A673 (cell line): Measurements from ENCODE around the gene COL1A1. TPM values are rescaled to one million over a fixed set of nuclear protein-coding genes. Genes with fewer than 3 reads are reported as not detected.

Experiments used
- BruUV-seq: library from RNA; stranded (reverse); fragments of 400-500 nt; replicated peaks from 2 replicates; lab custom pipeline; 2021; lab: Mats Ljungman, UMichigan
- CTCF ChIA-PET: fragments of 300-600 bp; sonication (Branson Sonifier 250); formaldehyde crosslinking; loops from one replicate; lab custom pipeline; 2022; ENCODE audit warnings: antibody characterized with exemption; lab: Charles Lee
- POLR2A ChIA-PET: fragments of 300-600 bp; sonication (Branson Sonifier 250); formaldehyde crosslinking; loops from one replicate; lab custom pipeline; 2022; ENCODE audit warnings: antibody characterized with exemption; ENCODE audit not compliant: low non-redundant PET; lab: Charles Lee
- DNase-seq: peaks from one replicate; pipeline ENCODE4 v3.0.0-alpha.2; 2015; ENCODE audit warnings: low spot score
- H3K27ac ChIP-seq: fragments of 200-600 bp; sonication (generic); 2 replicates; pipeline ENCODE4 v1.5.1; 2016; ENCODE audit warnings: mixed run types, low read depth, mild to moderate bottlenecking, mixed read lengths, antibody characterized with exemption, low read length; ENCODE audit not compliant: poor library complexity, severe bottlenecking
- H3K27me3 ChIP-seq: fragments of 200-600 bp; sonication (generic); replicated peaks from 2 replicates; pipeline ENCODE4 v1.6.1; 2017; ENCODE audit warnings: mixed run types, low read depth, mild to moderate bottlenecking, mixed read lengths, antibody characterized with exemption, low read length; ENCODE audit not compliant: insufficient read depth, poor library complexity
- H3K36me3 ChIP-seq: fragments of 200-600 bp; sonication (generic); 2 replicates; pipeline ENCODE4 v1.6.1; 2016; ENCODE audit warnings: mixed run types, mild to moderate bottlenecking, mixed read lengths, antibody characterized with exemption, low read length; ENCODE audit not compliant: insufficient read depth, poor library complexity, severe bottlenecking
- H3K4me1 ChIP-seq: fragments of 200-600 bp; sonication (generic); 2 replicates; pipeline ENCODE4 v1.6.1; 2017; ENCODE audit warnings: mixed run types, mild to moderate bottlenecking, mixed read lengths, antibody characterized with exemption, low read length; ENCODE audit not compliant: insufficient read depth, poor library complexity, severe bottlenecking
- H3K4me3 ChIP-seq: fragments of 200-600 bp; sonication (generic); 2 replicates; pipeline ENCODE4 v1.5.1; 2016; ENCODE audit warnings: low read depth, mixed run types, mild to moderate bottlenecking, mixed read lengths, low read length; ENCODE audit not compliant: poor library complexity, severe bottlenecking
- H3K9me3 ChIP-seq: fragments of 200-600 bp; sonication (generic); 2 replicates; pipeline ENCODE4 v1.6.1; 2016; ENCODE audit warnings: mixed run types, low read depth, mild to moderate bottlenecking, mixed read lengths, antibody characterized with exemption, low read length; ENCODE audit not compliant: poor library complexity, severe bottlenecking
- EZH2 ChIP-seq: fragments of 200-600 bp; sonication (generic); IDR thresholded peaks from 2 replicates; pipeline ENCODE4 v1.6.1; 2017; ENCODE audit warnings: borderline replicate concordance, low read depth, mild to moderate bottlenecking, mixed read lengths, antibody characterized with exemption, low read length; ENCODE audit not compliant: poor library complexity, severe bottlenecking
- intact Hi-C: fragments of 100-400 bp; cut with micrococcal nuclease; formaldehyde crosslinking; loops from one replicate; pipeline ENCODE4 v1.10.0; 2022; ENCODE audit not compliant: unreplicated experiment
- total RNA-seq: library from RNA; stranded (reverse); gene quantifications from 2 replicates; pipeline ENCODE4 v1.2.3, GENCODE V29; 2021
- TF ChIP-seq, protein P1 (sequence below): fragments of 300-800, 200-600 bp; sonication (generic); conservative IDR thresholded peaks from 2 replicates; pipeline ENCODE4 v1.5.1; 2017; ENCODE audit warnings: low read depth, mild to moderate bottlenecking, antibody characterized with exemption, low read length, moderate library complexity, mixed read lengths

The COL1A1 gene
- total RNA-seq, 1 experiment from 2014 or later: 24.6 TPM

DNA sequence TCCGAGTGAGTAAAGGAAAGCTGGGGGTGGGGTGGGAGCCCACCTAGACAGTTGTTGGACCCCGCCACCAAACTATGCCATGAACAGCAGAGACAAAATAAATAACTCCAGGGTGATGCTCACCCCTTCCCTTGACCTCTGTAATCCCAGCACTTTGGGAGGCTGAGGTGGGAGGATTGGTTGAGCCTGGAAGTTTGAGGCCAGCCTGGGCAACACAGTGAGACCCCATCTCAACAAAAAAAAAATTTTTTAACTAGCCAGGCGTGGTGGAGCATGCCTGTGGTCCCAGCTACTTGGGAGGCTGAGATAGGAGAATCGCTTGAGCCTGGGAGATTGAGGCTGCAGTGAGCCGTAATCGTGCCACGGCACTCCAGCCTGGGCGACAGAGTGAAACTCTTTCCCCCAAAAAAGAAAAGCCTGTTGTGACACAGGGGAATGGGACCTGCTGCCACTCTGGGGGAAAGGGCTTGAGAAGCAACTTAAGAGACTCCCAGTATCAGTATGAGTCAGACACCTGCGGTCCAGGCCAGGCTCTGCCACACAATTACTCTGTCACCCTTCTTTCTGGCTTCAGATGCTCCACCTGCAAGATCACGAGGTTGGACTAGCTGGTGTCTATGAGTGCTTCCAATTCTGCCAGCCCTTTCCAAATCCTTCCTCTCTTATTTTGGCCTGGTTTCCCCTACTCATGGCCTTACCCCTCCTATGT, 30.6 kb downstream of the COL1A1 start:
- Histone ChIP-seq H3K27me3 (no peaks in the 10 kb centered on the region), H3K27ac (no peak overlapping the region), H3K4me3 (no peak overlapping the region), H3K36me3 (no peaks in the 10 kb centered on the region), H3K9me3 (no peaks in the 10 kb centered on the region), H3K4me1 (no peaks in the 10 kb centered on the region)
- ChIA-PET POLR2A (no interaction called here), CTCF (interaction anchor here (0.6 kb wide), 1 partner anchor 29 kb away, joined by 6 read pairs; no protein-coding TSS in a partner anchor)
- no peak for DNase-seq
- TF ChIP-seq EZH2: no peak
- TF ChIP-seq, protein P1, sequence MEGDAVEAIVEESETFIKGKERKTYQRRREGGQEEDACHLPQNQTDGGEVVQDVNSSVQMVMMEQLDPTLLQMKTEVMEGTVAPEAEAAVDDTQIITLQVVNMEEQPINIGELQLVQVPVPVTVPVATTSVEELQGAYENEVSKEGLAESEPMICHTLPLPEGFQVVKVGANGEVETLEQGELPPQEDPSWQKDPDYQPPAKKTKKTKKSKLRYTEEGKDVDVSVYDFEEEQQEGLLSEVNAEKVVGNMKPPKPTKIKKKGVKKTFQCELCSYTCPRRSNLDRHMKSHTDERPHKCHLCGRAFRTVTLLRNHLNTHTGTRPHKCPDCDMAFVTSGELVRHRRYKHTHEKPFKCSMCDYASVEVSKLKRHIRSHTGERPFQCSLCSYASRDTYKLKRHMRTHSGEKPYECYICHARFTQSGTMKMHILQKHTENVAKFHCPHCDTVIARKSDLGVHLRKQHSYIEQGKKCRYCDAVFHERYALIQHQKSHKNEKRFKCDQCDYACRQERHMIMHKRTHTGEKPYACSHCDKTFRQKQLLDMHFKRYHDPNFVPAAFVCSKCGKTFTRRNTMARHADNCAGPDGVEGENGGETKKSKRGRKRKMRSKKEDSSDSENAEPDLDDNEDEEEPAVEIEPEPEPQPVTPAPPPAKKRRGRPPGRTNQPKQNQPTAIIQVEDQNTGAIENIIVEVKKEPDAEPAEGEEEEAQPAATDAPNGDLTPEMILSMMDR: no peak
- BruUV-seq: no TSS peak
- intact Hi-C loops: no loop called here

DNA sequence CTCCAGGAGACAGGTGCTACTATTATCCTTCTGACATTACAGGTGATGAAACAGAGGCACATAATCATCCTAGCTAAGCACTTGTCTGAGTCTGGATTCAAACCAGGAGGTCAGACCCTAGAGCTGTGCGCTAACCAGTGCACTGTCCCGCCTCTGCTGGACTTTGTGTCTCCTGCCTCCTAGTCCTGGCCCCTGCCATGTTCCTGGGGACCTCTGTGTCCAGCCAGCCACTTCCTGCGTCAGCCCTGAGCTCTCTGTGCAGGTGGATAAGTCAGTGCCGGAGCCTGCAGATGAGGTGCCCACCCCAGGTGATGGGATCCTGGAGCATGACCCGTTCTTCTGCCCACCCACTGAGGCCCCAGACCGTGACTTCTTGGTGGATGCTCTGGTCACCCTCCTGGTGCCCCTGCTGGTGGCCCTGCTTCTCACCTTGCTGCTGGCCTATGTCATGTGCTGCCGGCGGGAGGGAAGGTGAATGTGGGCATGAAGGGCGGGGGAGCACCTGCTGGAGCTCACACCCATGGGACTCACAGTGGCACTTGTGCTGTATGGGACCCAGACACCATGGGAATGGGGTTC, 31.5 kb downstream of the COL1A1 start:
- Histone ChIP-seq H3K27ac (no peak overlapping the region), H3K9me3 (no peaks in the 10 kb centered on the region), H3K4me3 (no peak overlapping the region), H3K36me3 (no peaks in the 10 kb centered on the region), H3K4me1 (no peaks in the 10 kb centered on the region), H3K27me3 (no peaks in the 10 kb centered on the region)
- TF ChIP-seq EZH2: no peak
- TF ChIP-seq, protein P1: no peak
- BruUV-seq: no TSS peak
- DNase-seq: no peak
- CTCF ChIA-PET: interaction anchor here (0.6 to 1.4 kb wide), 13 partner anchors 9 to 1326 kb away, joined by 3 to 22 read pairs (median 5); no protein-coding TSS in a partner anchor
- intact Hi-C loops: loop anchor here (1.0 to 10.0 kb wide), 2 partner anchors 28 to 125 kb away; no protein-coding TSS in a partner anchor
- POLR2A ChIA-PET: no interaction called here

DNA sequence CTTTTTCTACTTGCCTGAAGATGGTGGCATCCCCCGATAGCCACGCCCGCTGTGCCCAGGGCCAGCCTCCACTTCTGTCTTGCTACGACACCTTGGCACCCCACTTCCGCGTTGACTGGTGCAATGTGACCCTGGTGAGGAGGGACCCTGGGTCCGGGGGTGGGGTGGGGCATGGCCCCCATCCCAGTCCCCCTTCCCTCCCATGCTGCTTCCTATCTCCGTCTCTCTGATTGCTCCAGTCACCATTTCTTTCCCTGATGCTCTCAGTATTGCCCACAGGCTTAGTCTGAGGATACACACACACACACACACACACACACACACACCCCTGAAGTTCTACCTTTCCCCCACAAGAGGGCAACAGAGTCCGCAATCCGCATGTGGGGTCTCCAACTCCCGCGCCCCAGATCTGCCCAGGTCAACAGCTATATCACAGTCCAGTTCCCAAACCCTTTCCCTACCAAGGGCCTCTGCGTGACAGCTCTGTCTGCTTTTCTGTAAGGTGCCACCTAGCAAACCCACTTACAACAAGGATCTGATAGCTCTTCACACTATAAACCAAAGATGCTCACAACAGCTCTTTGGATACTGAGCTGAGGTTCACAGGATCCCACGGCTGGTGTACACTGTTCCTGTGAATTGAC, 32.2 kb downstream of the COL1A1 start:
- H3K27me3 ChIP-seq: no peaks in the 10 kb centered on the region
- TF ChIP-seq EZH2: no peak
- TF ChIP-seq, protein P1: peak; percentile 87
- no peak overlapping the region for H3K4me3 ChIP-seq
- no peaks in the 10 kb centered on the region for H3K36me3 ChIP-seq
- DNase-seq: peak; percentile 79
- no peaks in the 10 kb centered on the region for H3K9me3 ChIP-seq
- no peak overlapping the region for H3K27ac ChIP-seq
- no TSS peak for BruUV-seq
- CTCF ChIA-PET: interaction anchor here (0.6 to 1.4 kb wide), 13 partner anchors 8 to 1325 kb away, joined by 3 to 22 read pairs (median 5); no protein-coding TSS in a partner anchor
- no peaks in the 10 kb centered on the region for H3K4me1 ChIP-seq
- intact Hi-C loops: loop anchor here (1.0 to 10.0 kb wide), 2 partner anchors 29 to 126 kb away; no protein-coding TSS in a partner anchor
- POLR2A ChIA-PET: no interaction called here
